Mucosa of stomach (tissue), 1 donor: ENCODE data around the gene SMPD4.
"Not testable (repeated sequence)": the region's sequence is repeated elsewhere in the genome, so short reads cannot be mapped to it uniquely, and the experiment has no call there.

ENCODE experiments used
- H3K27me3 ChIP-seq: one replicate; pipeline ENCODE4 v1.7.0; 2013; ENCODE audit warnings: mild to moderate bottlenecking, low read length; ENCODE audit not compliant: control insufficient read depth, insufficient read depth
- H3K36me3 ChIP-seq: one replicate; pipeline ENCODE4 v1.7.0; 2013; ENCODE audit warnings: low read length; ENCODE audit not compliant: control insufficient read depth, insufficient read depth
- H3K4me1 ChIP-seq: one replicate; pipeline ENCODE4 v1.7.0; 2013; ENCODE audit warnings: mild to moderate bottlenecking, low read length; ENCODE audit not compliant: control insufficient read depth, insufficient read depth
- H3K4me3 ChIP-seq: one replicate; pipeline ENCODE4 v1.7.0; 2013; ENCODE audit warnings: low read length
- H3K9ac ChIP-seq: one replicate; pipeline ENCODE4 v1.7.0; 2013; ENCODE audit warnings: mild to moderate bottlenecking, low read length, moderate library complexity
- H3K9me3 ChIP-seq: one replicate; pipeline ENCODE4 v1.7.0; 2013; ENCODE audit warnings: mild to moderate bottlenecking, low read length, moderate library complexity; ENCODE audit not compliant: control insufficient read depth
- donor health status: Pancreatic carcinoma.

Gene SMPD4

DNA sequence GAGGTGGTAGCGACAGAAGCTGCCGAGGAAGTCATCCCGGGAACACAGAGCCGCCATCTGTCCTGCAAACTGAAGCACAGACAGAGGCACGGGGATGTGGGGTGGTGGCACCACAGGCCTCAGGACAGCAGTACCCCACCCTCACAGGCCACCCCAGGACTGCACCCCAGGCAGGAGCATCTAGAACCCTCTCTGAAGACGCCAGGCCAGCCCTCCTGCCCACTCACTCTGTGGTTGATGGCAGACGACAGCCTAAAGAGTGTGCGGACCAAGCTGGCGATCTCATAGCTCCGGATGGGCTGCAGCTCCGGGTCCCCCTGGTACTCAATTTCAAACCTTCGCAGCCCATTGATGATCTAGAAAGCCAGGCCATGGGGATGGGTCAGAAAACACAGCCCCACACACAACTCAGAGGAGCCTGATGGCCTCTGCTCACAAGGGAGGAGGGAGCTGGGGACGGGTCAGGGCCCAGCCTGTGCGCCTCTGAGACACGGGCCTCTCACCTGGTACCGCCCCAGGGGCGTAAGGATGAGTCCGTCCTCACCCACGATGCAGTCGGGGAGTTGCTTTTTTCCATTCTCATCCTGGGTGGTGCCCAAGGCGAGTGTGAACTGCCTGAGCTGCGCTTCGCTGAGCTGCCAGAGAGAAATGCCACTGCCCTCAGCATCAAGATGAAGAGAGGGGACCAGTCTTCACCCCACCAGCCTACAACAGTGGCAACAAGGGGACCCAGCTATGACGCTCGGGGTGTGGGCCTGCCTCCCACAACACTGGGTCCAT, 28.4 kb downstream of the SMPD4 start:
- no peaks in the 10 kb centered on the region for H3K9me3 ChIP-seq
- no peaks in the 10 kb centered on the region for H3K4me1 ChIP-seq
- H3K27me3 ChIP-seq, result no peaks in the 10 kb centered on the region
- no peak overlapping the region for H3K9ac ChIP-seq
- no peaks in the 10 kb centered on the region for H3K36me3 ChIP-seq
- no peak overlapping the region for H3K4me3 ChIP-seq

DNA sequence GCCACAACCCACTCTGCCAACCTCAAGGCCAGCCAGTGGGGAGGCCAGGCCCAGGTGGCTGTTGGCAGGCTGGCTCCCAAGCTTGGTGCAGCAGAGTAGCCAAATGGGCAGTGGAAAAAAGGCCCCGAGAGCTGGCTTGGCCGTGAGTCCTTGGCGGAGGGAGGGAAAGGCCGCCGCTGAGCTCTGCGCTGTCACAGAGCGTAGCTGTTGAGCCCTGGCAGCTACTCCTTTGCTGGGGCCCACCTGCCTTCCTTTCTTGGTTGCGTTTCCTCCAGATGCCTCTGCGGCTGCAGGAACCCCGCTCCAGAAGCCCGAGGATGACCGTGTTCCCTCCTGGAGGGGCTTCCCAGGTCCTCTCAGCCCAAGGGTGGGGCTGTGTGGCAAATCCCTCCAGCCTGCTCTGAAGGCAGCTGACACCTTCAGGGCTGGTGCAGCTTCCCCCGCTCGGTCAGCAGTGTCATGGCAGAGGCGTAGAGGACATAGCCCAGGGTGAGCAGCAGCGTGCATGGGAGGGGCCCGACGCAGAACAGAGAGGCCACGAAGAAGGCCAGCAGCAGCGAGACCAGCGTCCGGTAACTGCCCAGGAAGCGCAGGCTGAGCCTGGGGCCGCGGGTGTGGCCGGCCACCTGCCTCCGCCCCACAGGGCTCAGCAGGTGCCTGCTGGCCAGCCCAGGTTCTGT, 29.1 kb downstream of the SMPD4 start:
- not testable (repeated sequence) for H3K4me3 ChIP-seq, H3K36me3 ChIP-seq, H3K4me1 ChIP-seq, H3K9ac ChIP-seq, H3K27me3 ChIP-seq, H3K9me3 ChIP-seq

DNA sequence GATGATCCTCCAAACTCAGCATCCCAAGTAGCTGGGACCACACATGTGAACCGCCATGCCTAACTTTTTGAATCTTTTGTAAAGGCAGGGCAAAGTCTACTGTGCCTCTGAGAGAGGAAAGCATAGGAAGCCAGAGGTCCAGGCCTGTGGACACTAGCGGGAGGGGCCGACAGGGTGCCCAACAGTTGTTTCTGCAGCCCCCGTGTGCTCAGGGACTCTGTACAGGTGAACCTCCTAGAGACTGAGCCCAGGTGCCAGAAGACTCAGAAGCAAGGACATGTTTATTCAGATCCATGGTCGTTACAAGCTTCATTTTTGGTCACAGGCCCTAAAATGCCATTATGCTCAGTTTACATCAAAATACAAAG, 30.3 kb downstream of the SMPD4 start:
- H3K9me3 ChIP-seq, H3K27me3 ChIP-seq, H3K9ac ChIP-seq, H3K4me1 ChIP-seq, H3K4me3 ChIP-seq, H3K36me3 ChIP-seq: not testable (repeated sequence)

DNA sequence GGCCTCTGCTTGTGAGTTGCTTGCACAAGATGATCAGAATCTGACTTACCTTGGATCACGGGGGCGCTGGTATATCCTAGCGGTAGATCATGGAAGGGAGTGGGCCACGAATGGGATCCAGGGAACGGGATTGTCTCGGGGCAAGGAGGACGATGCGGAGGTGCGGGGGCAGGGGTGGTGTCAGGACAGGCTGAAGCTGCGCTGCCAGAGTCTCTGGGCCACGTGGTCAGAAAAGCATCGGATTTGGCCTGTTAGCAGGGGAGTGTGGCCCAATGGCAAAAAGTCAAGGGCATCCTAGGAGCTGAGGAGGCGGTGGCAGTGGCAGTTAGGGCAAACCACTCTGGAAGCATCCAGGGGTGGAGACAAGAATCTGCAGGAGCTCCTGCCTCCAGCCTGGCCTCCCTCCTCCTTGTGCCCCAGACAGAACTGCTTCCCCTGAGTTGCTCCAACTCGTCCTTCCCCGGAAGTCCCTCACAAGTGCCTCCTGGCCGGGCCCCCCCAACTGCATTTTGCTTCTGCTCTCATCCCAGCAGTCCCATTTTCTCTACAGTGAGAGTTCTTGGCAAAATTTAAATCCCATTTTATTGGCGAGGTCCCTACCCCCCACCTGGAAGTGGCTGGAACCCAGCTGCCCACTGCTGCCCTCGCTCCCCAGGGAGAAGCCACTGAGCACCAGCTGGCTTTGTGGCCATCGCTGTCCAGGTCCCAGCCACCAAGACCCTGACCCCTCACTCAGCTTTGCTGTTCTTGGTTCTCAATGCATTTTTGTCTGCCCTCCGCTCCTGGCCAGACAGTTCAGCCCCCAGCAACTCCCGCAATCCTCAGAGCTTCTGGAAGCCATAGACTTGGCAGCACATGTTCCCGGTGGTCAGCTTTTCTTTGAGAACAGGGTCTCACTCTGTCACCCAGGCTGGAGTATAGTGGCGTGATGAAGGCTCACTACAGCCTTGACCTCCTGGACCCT, 30.9 kb downstream of the SMPD4 start:
- Histone ChIP-seq H3K9me3 (no peaks in the 10 kb centered on the region), H3K9ac (no peak overlapping the region), H3K4me1 (no peaks in the 10 kb centered on the region), H3K36me3 (no peaks in the 10 kb centered on the region), H3K27me3 (no peaks in the 10 kb centered on the region), H3K4me3 (no peak overlapping the region)

DNA sequence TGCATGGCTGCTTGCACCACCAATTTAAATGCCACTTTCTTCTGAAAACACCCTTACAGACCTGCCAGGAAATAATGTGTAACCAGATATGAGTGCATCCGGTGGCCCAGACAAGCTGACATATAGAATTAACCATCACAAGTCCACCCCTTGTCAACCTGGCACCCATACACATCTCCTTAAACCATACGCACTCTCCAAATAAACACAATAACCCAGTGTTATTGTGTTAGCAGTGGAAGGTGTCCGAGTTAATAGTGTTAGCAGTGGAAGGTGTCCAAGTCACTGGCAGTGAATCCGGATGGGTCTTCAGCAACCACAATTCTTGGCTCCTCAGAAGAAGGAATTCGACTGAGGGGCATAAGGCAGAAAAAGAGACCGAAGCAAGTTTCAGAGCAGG, 32.9 kb downstream of the SMPD4 start:
- H3K36me3 ChIP-seq, H3K4me1 ChIP-seq, H3K27me3 ChIP-seq, H3K4me3 ChIP-seq, H3K9me3 ChIP-seq, H3K9ac ChIP-seq: not testable (repeated sequence)

DNA sequence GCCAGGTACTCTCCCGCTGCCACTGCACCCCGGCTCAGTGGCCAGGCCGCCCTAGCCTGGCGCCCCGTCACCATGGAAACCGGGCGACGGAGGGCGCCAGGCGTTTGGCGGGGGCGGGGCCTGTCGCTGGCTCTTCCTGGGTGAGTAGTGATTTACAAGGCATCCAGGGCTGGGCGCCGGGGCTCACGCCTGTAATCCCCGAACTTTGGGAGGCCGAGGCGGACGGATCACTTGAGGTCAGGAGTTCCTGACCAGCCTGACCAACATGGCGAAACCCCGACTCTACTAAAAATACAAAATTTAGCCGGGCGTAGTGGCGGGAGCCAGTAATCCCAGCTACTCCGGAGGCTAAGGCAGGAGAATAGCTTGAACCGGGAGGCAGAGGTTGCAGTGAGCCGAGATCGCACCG, 36.4 kb downstream of the SMPD4 start, which contains the start of gene CCDC74B:
Gene CCDC74B, minus strand, starts transcription at position 107 of the 409 bp plus-strand sequence. CDS start 116 bp downstream, outside the sequence.
- H3K36me3 ChIP-seq, H3K4me3 ChIP-seq, H3K9ac ChIP-seq, H3K9me3 ChIP-seq, H3K27me3 ChIP-seq, H3K4me1 ChIP-seq: not testable (repeated sequence)

DNA sequence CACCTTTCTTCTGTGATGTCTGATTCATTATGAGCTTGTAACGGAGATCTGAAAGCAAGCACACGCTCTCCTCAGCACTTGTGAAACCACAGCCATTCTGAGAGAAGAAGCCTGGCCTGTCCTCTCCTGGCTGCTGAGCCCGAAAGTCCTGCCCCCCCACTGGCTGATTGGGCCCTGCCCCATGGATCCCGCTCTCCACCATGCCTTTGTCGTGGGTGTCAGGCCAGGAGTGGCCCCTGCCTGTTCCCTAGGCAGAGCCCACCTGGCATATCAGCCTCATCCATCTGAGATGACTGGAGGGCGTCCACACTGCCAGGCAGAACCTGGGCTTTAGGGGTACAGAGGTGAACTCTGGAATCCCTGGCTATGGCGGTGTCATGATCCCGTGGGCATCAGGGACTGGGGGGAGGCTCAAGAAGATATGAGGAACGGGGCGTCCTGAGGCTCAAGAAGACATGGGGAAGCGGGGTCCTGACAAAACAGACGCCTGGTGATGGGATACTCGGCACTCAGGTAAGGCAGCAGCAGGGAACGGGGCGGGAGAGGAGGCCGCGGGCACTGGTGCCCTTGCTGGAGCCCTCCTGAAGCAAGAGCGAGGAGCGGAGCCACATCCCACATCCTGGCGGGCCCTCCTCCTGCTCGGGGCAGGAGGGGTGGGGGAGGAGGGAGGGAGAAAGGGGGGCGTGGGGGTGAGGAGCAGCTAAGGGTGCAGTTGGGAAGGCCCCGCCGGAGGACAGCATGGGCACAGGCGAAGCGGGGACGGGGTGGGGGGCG, 37.9 kb downstream of the SMPD4 start:
- H3K9me3 ChIP-seq, H3K27me3 ChIP-seq, H3K4me3 ChIP-seq, H3K4me1 ChIP-seq, H3K36me3 ChIP-seq, H3K9ac ChIP-seq: not testable (repeated sequence)

DNA sequence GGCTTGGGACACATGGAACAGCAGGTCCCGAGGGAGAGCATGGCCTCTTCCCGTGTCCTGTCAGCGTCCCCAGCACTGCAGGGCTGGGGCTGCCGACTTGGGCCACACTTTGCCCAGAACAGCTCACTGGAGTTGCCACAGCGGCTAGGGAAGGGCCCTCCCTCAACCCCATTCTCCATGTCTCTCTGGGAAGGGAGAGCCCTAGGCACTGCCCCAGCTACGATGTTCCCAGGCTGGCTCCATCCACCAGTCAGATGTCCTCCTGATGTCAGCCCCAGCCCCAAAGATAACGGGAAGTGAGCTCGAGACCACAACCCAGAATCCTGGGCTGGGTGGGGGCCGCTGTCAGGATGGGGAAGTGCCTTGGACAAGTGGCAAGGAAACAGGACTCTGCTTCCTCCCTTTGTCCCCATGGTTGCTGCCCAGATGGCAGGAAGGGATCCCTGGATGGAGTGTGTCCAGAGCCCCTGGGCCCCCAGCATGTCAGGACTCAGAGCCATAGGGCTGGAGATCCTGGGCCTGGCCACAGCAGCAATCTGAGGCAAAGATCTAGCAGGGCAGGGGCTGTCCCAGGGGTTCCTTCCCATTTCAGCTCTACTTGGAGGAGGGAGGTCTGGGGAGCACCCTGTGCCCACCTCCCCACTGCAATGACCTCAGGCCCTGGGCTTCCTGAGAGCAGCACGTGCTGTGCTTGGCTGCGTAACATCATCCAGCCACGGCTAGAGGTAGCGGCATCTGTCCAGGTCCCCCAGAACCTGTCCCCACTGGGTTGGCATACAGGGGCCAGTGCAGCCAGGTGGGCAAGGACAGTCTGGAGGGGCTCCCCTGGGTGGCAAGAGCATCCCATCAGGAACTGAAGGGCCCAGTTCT, 38.8 kb downstream of the SMPD4 start:
- not testable (repeated sequence) for H3K36me3 ChIP-seq, H3K27me3 ChIP-seq, H3K9me3 ChIP-seq, H3K4me3 ChIP-seq, H3K9ac ChIP-seq, H3K4me1 ChIP-seq

DNA sequence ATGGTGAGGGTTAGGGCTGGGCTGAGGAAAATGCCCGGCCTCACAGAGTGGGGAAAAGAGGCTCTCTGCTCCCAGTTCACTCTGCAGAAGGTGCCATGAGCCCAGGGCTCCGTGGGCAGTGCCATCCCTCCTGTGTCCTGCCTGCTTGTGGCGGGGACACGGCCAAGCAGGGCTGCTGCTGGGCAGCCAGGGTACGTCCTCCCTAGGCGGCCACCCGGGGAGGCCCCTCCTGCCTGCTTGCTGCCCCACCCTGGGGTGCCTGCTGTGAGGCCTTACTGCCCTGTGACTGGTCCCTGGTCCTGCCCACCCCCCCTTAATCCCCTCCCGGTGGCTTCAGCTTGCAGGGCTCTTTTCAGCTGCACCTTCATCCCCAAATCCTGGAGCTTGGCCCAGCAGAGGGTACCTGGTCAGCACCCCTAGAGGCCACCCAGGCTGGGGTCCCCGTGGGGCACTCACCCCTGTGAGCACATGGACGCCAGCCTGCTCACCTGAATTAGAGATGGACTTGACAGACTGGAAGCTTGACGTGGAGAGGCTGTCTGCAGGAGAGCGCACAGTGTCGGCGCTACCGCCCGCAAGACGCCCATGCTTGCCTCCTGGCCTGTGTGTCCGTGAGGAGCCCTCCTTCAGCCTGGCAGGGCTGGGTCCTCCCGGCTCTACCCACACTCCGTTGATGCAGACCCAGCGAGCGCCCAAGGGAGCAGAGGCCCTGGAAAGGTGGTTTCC, 39.6 kb downstream of the SMPD4 start:
- not testable (repeated sequence) for H3K27me3 ChIP-seq

DNA sequence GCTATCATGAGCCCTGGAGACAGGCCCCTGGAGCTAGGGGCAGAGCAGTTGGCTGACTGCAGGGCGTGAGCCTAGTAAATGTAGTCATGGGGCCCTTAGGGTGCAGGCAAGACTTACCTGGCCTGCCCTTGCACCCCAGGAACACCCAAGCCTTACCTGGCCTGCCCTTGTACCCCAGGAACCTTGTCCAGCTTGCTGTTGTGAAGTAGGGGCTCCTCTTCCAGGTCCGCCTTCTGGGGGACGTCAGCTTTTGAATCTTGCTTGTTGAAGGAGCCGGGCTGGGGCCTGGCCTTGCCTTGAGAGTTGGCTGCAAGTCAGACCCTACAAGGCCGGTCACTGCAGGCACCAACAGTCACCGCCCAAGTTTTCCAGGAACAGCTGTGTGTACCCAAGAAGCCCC, 40.4 kb downstream of the SMPD4 start:
- H3K36me3 ChIP-seq, H3K27me3 ChIP-seq, H3K4me3 ChIP-seq, H3K4me1 ChIP-seq, H3K9me3 ChIP-seq, H3K9ac ChIP-seq: not testable (repeated sequence)

More for the DNA sequence above, 39.6 kb downstream of the SMPD4 start:
- H3K36me3 ChIP-seq, H3K9ac ChIP-seq, H3K4me3 ChIP-seq, H3K4me1 ChIP-seq, H3K9me3 ChIP-seq: not testable (repeated sequence)
